ENCODE measurements around the gene RNF41. TPM values are rescaled to one million over a fixed set of nuclear protein-coding genes. Genes with fewer than 3 reads are reported as not detected.
A peak's percentile ranks its signal among the peaks of the same experiment; 100 is the strongest.

RNF41 gene
- total and polyA plus RNA-seq, 2 of the 13 experiments (the other 11 are each of a cell fraction or from before 2014, with no cell fraction given) = 27.1 to 39.4 TPM

- H3K27ac ChIP-seq (ENCODE audit: extremely low read length, insufficient read depth, low read length) = peak overlapping the region; percentile 82
- BruUV-seq (replicated peaks) = no TSS peak
- WGBS (ENCODE audit: low lambda C conversion rate) = 22% methylated on average over 15 of the region's 21 CpGs
- ChIA-PET POLR2A (interaction anchor here (0.6 to 3.7 kb wide), 23 partner anchors 8 to 203 kb away, joined by 3 to 47 read pairs (median 5); partner anchors contain the start of genes ANKRD52, CNPY2, CS and IL23A), CTCF (ENCODE audit: low intra/inter-chr PET ratio, low total read pairs) (interaction anchor here (1.4 kb wide), 1 partner anchor 9 kb away, joined by 6 read pairs; the partner anchor contains the start of gene ANKRD52)
- ATAC-seq (peak; percentile 60), FAIRE-seq (peak; percentile 65), DNase-seq (ENCODE audit: low spot score) (peak; percentile 44)
- intact Hi-C loops (cut with micrococcal nuclease; ENCODE audit: unreplicated experiment) = loop anchor here (2.0 kb wide), 2 partner anchors 19 to 75 kb away; no protein-coding TSS in a partner anchor
- H3K9ac ChIP-seq (ENCODE audit: insufficient read depth, low read depth, low read length) = peak overlapping the region; percentile 69
- in situ Hi-C loops (cut with HindIII; ENCODE audit: extremely low pct_ligation_motif_present, low pct_unique_long_range_greater_than_20kb) = no loop called here
- H3K4me3 ChIP-seq (replicated peaks in 1 of 3; ENCODE audit: insufficient read depth in 1 of 3, low read depth in 2 of 3, low read length in 3 of 3) = peak overlapping the region; percentile 54 to 91 (median 83); a peak in 5 of 6 replicates
- no peaks in the 10 kb centered on the region for H4K20me1 ChIP-seq (ENCODE audit: insufficient read depth, low read length)
- H3K36me3 ChIP-seq (replicated peaks in 1 of 2; ENCODE audit: control insufficient read depth in 1 of 2, insufficient read depth in 2 of 2, low read length in 2 of 2) = peaks cover 6 to 14% of the 10 kb centered on the region in 2 experiments; a peak in 3 of 5 replicates
- H3K4me1 ChIP-seq (ENCODE audit: insufficient read depth, low read length) = peaks cover 15% of the 10 kb centered on the region
- H3K27me3 ChIP-seq (ENCODE audit: control insufficient read depth in 1 of 2, insufficient read depth in 2 of 2, low read length in 2 of 2) = no peaks in the 10 kb centered on the region; a peak in 1 of 5 replicates
- no peaks in the 10 kb centered on the region for H3K79me2 ChIP-seq (ENCODE audit: insufficient read depth, low read length)
- no peaks in the 10 kb centered on the region for H3K9me3 ChIP-seq (ENCODE audit: low read length)
- no peak overlapping the region for H2AFZ ChIP-seq (ENCODE audit: low read length)
- H3K4me2 ChIP-seq (ENCODE audit: low read depth, low read length) = peak overlapping the region; percentile 99
- TF ChIP-seq CC2D1A (CRISPR knock-in tag; IDR thresholded peaks at IDR 0.05) (no peak), SYNCRIP (IDR thresholded peaks at IDR 0.05; ENCODE audit: insufficient read depth, low read depth, low read length) (no peak), FOSL2 (CRISPR knock-in tag; IDR thresholded peaks at IDR 0.05) (no peak), TFE3 (CRISPR knock-in tag; IDR thresholded peaks at IDR 0.05) (peak; percentile 81), FIP1L1 (IDR thresholded peaks at IDR 0.05; ENCODE audit: borderline replicate concordance, insufficient read depth, low read depth, low read length) (no peak), RXRB (CRISPR knock-in tag; IDR thresholded peaks at IDR 0.05; ENCODE audit: borderline replicate concordance) (peak; percentile 97), ZBTB8A (CRISPR knock-in tag; IDR thresholded peaks at IDR 0.05; ENCODE audit: borderline replicate concordance, low read depth) (no peak), ZNF572 (CRISPR knock-in tag; IDR thresholded peaks at IDR 0.05) (peak; percentile 80; the same call in 1 of the 2 replicates), CBX5 (CRISPR knock-in tag; IDR thresholded peaks at IDR 0.05; ENCODE audit: borderline replicate concordance) (no peak), EED (CRISPR knock-in tag; IDR thresholded peaks at IDR 0.05) (no peak), ZNF577 (CRISPR knock-in tag; IDR thresholded peaks at IDR 0.05; ENCODE audit: borderline replicate concordance, low read depth) (no peak)
- TF ChIP-seq, protein P1, sequence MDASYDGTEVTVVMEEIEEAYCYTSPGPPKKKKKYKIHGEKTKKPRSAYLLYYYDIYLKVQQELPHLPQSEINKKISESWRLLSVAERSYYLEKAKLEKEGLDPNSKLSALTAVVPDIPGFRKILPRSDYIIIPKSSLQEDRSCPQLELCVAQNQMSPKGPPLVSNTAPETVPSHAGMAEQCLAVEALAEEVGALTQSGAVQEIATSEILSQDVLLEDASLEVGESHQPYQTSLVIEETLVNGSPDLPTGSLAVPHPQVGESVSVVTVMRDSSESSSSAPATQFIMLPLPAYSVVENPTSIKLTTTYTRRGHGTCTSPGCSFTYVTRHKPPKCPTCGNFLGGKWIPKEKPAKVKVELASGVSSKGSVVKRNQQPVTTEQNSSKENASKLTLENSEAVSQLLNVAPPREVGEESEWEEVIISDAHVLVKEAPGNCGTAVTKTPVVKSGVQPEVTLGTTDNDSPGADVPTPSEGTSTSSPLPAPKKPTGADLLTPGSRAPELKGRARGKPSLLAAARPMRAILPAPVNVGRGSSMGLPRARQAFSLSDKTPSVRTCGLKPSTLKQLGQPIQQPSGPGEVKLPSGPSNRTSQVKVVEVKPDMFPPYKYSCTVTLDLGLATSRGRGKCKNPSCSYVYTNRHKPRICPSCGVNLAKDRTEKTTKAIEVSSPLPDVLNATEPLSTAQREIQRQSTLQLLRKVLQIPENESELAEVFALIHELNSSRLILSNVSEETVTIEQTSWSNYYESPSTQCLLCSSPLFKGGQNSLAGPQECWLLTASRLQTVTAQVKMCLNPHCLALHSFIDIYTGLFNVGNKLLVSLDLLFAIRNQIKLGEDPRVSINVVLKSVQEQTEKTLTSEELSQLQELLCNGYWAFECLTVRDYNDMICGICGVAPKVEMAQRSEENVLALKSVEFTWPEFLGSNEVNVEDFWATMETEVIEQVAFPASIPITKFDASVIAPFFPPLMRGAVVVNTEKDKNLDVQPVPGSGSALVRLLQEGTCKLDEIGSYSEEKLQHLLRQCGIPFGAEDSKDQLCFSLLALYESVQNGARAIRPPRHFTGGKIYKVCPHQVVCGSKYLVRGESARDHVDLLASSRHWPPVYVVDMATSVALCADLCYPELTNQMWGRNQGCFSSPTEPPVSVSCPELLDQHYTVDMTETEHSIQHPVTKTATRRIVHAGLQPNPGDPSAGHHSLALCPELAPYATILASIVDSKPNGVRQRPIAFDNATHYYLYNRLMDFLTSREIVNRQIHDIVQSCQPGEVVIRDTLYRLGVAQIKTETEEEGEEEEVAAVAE (CRISPR knock-in tag; IDR thresholded peaks at IDR 0.05; ENCODE audit: borderline replicate concordance) = no peak
- TF ChIP-seq, protein P2, sequence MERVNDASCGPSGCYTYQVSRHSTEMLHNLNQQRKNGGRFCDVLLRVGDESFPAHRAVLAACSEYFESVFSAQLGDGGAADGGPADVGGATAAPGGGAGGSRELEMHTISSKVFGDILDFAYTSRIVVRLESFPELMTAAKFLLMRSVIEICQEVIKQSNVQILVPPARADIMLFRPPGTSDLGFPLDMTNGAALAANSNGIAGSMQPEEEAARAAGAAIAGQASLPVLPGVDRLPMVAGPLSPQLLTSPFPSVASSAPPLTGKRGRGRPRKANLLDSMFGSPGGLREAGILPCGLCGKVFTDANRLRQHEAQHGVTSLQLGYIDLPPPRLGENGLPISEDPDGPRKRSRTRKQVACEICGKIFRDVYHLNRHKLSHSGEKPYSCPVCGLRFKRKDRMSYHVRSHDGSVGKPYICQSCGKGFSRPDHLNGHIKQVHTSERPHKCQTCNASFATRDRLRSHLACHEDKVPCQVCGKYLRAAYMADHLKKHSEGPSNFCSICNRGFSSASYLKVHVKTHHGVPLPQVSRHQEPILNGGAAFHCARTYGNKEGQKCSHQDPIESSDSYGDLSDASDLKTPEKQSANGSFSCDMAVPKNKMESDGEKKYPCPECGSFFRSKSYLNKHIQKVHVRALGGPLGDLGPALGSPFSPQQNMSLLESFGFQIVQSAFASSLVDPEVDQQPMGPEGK (CRISPR knock-in tag; IDR thresholded peaks at IDR 0.05) = peak; percentile 42; the same call in 1 of the 2 replicates
These were observed 45.8 kb upstream of the RNF41 start for GRCh38 chr12:56267443-56268071.

All from HepG2 (cell line).